ENCODE data around the gene GJC1.
"Not testable (repeated sequence)": the region's sequence is repeated elsewhere in the genome, so short reads cannot be mapped to it uniquely, and the experiment has no call there.

DNA sequence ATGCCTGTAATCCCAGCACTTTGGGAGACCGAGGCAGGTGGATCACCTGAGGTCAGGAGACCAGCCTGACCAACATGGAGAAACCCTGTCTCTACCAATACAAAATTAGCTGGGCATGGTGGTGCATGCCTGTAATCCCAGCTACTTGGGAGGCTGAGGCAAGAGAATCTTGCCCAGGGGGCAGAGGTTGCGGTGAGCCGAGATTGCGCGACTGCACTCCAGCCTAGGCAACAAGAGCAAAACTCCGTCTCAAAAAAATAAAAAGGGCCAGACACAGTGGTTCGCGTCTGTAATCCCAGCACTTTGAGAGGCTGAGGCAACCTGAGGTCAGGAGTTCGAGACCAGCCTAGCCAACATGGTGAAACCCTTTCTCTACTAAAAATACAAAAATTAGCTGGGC, 4.9 kb downstream of the GJC1 start:
- TF ChIP-seq, protein P1, sequence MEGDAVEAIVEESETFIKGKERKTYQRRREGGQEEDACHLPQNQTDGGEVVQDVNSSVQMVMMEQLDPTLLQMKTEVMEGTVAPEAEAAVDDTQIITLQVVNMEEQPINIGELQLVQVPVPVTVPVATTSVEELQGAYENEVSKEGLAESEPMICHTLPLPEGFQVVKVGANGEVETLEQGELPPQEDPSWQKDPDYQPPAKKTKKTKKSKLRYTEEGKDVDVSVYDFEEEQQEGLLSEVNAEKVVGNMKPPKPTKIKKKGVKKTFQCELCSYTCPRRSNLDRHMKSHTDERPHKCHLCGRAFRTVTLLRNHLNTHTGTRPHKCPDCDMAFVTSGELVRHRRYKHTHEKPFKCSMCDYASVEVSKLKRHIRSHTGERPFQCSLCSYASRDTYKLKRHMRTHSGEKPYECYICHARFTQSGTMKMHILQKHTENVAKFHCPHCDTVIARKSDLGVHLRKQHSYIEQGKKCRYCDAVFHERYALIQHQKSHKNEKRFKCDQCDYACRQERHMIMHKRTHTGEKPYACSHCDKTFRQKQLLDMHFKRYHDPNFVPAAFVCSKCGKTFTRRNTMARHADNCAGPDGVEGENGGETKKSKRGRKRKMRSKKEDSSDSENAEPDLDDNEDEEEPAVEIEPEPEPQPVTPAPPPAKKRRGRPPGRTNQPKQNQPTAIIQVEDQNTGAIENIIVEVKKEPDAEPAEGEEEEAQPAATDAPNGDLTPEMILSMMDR (IDR thresholded peaks at IDR 0.05; ENCODE audit: extremely low read depth in 1 of 2, insufficient read depth in 1 of 2, low read depth in 1 of 2, low read length in 2 of 2): not testable (repeated sequence)
- TF ChIP-seq FOS (IDR thresholded peaks at IDR 0.05; ENCODE audit: borderline replicate concordance, insufficient read depth, low read length); MYC (IDR thresholded peaks at IDR 0.05; ENCODE audit: low read depth, low read length); EZH2 (IDR thresholded peaks at IDR 0.05; ENCODE audit: borderline replicate concordance, low read depth, low read length, severe bottlenecking); POLR2A (IDR thresholded peaks at IDR 0.05; ENCODE audit: low read depth, low read length); POLR2AphosphoS5 (IDR thresholded peaks at IDR 0.05; ENCODE audit: insufficient read depth, low read depth, low read length): not testable (repeated sequence)
